SU-DHL-6 (cell line): Measurements from ENCODE around the gene DENND5B.

ENCODE experiments used
- H2AFZ ChIP-seq: fragments of 200-600 bp; sonication (generic); 2 replicates; pipeline ENCODE4 v1.6.1; 2014; ENCODE audit warnings: low read depth, mild to moderate bottlenecking, moderate library complexity, mixed read lengths, antibody characterized with exemption, low read length; ENCODE audit not compliant: severe bottlenecking
- H3F3A ChIP-seq: fragments of 200-600 bp; shearing (Covaris generic); 2 replicates; pipeline ENCODE4 v1.6.0; 2016; ENCODE audit warnings: antibody characterized with exemption, mild to moderate bottlenecking; ENCODE audit not compliant: insufficient read depth
- H3K27ac ChIP-seq: fragments of 200-600 bp; sonication (generic); 2 replicates; pipeline ENCODE4 v1.5.1; 2016; ENCODE audit warnings: low read depth, mild to moderate bottlenecking, low read length, moderate library complexity, mixed read lengths
- H3K27me3 ChIP-seq: fragments of 200-600 bp; sonication (generic), shearing (Covaris generic); 2 replicates; pipeline ENCODE4 v1.6.0; 2014; ENCODE audit warnings: mild to moderate bottlenecking, low read length
- H3K36me3 ChIP-seq: fragments of 200-600 bp; sonication (generic); 2 replicates; pipeline ENCODE4 v1.6.1; 2014; ENCODE audit warnings: mild to moderate bottlenecking, low read length, mixed read lengths
- H3K4me2 ChIP-seq: fragments of 300-600, 200-600 bp; shearing (Covaris generic), sonication (generic); 2 replicates; pipeline ENCODE4 v1.6.0; 2014; ENCODE audit warnings: low read length, low read depth, mild to moderate bottlenecking; ENCODE audit not compliant: poor library complexity, severe bottlenecking
- H3K4me3 ChIP-seq: fragments of 200-600 bp; sonication (generic); 2 replicates; pipeline ENCODE4 v1.5.1; 2014; ENCODE audit warnings: antibody characterized with exemption, low read length, mild to moderate bottlenecking, mixed read lengths; ENCODE audit not compliant: insufficient read depth, poor library complexity, severe bottlenecking
- H3K79me2 ChIP-seq: fragments of 200-600 bp; sonication (generic); 2 replicates; pipeline ENCODE4 v1.6.1; 2014; ENCODE audit warnings: mild to moderate bottlenecking, low read length, moderate library complexity; ENCODE audit not compliant: insufficient read depth
- H3K9ac ChIP-seq: fragments of 200-600 bp; sonication (generic); 2 replicates; pipeline ENCODE4 v1.7.0; 2014; ENCODE audit warnings: mild to moderate bottlenecking, low read length
- H3K9me2 ChIP-seq: fragments of 200-600 bp; sonication (generic); replicated peaks from 2 replicates; pipeline ENCODE4 v1.6.1; 2014; ENCODE audit warnings: low read length; ENCODE audit not compliant: insufficient read depth
- H3K9me3 ChIP-seq: fragments of 200-600 bp; sonication (generic); 2 replicates; pipeline ENCODE4 v1.6.1; 2014; ENCODE audit warnings: low read length, mixed read lengths; ENCODE audit not compliant: insufficient read depth
- H4K20me1 ChIP-seq: fragments of 200-600 bp; sonication (generic); 2 replicates; pipeline ENCODE4 v1.6.1; 2014; ENCODE audit warnings: low read depth, mild to moderate bottlenecking, antibody characterized with exemption, low read length, moderate library complexity, mixed read lengths
- CTCF ChIP-seq: fragments of 200-600 bp; sonication (generic); IDR thresholded peaks from one replicate; pipeline ENCODE4 v1.5.1; 2017; ENCODE audit warnings: antibody characterized with exemption, mild to moderate bottlenecking, low read length, moderate library complexity; ENCODE audit not compliant: insufficient read depth, poor library complexity, severe bottlenecking
- EZH2phosphoT487 ChIP-seq: fragments of 200-600 bp; sonication (generic), shearing (Covaris generic); conservative IDR thresholded peaks from 2 replicates; pipeline ENCODE4 v1.6.1; 2018; ENCODE audit warnings: mild to moderate bottlenecking, antibody characterized with exemption, low read length, moderate library complexity, mixed read lengths

DENND5B gene

DNA sequence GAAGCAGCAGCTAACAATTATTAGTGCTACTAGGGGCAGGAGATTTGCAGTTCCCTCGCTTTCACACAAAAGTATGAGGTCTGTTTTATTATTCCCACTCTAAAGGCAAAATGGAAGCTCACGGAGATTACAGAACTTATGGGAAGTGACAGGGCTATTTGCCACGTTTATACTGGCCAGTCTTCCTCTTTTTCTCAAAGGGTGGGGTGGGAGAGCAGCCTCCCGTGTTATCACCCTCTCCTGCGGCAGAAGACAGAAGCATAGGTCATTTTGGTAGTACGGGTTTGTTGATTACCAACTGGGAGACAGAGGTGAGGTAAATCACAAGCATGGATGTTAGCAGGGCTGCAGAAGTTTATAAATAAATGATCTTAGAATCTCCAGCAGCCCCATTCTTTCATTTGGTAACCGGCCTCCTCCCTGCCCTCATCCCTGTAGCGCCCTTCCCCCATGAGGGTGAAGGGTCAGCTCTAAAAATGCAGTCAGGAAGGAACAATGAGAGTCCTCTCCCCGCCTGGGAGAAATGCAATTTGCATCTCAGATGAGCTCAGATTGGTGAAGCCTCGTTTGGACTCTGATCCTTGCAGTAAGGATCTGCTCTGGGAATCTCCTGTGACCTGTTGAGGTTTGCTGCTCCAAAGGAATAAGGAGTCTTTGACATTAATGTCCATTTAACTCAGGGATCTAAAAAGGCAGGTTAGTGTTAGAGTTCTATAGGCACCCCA lies 220.2 kb downstream of the DENND5B start:
- no peaks in the 10 kb centered on the region for H3K27me3 ChIP-seq
- no peak overlapping the region for H3K4me3 ChIP-seq
- H3K9me3 ChIP-seq, result no peaks in the 10 kb centered on the region
- no peak for TF ChIP-seq CTCF
- no peak for TF ChIP-seq EZH2phosphoT487
- no peaks in the 10 kb centered on the region for H3F3A ChIP-seq
- H3K79me2 ChIP-seq, result no peaks in the 10 kb centered on the region
- H3K9ac ChIP-seq, result no peak overlapping the region
- H4K20me1 ChIP-seq, result no peaks in the 10 kb centered on the region
- no peak overlapping the region for H3K27ac ChIP-seq
- no peak overlapping the region for H2AFZ ChIP-seq
- no peaks in the 10 kb centered on the region for H3K9me2 ChIP-seq
- no peaks in the 10 kb centered on the region for H3K36me3 ChIP-seq
- no peak overlapping the region for H3K4me2 ChIP-seq

GRCh38 chr12:31369712-31370521 lies 221.0 kb downstream of the DENND5B start:
- no peaks in the 10 kb centered on the region for H4K20me1 ChIP-seq
- H3K36me3 ChIP-seq, result no peaks in the 10 kb centered on the region
- no peak overlapping the region for H2AFZ ChIP-seq
- TF ChIP-seq CTCF (no peak), EZH2phosphoT487 (no peak)
- H3K79me2 ChIP-seq, result no peaks in the 10 kb centered on the region
- no peaks in the 10 kb centered on the region for H3K27me3 ChIP-seq
- no peaks in the 10 kb centered on the region for H3F3A ChIP-seq
- H3K9me3 ChIP-seq, result no peaks in the 10 kb centered on the region
- no peak overlapping the region for H3K9ac ChIP-seq
- no peak overlapping the region for H3K4me2 ChIP-seq
- no peak overlapping the region for H3K4me3 ChIP-seq
- no peaks in the 10 kb centered on the region for H3K9me2 ChIP-seq
- H3K27ac ChIP-seq, result no peak overlapping the region

DNA sequence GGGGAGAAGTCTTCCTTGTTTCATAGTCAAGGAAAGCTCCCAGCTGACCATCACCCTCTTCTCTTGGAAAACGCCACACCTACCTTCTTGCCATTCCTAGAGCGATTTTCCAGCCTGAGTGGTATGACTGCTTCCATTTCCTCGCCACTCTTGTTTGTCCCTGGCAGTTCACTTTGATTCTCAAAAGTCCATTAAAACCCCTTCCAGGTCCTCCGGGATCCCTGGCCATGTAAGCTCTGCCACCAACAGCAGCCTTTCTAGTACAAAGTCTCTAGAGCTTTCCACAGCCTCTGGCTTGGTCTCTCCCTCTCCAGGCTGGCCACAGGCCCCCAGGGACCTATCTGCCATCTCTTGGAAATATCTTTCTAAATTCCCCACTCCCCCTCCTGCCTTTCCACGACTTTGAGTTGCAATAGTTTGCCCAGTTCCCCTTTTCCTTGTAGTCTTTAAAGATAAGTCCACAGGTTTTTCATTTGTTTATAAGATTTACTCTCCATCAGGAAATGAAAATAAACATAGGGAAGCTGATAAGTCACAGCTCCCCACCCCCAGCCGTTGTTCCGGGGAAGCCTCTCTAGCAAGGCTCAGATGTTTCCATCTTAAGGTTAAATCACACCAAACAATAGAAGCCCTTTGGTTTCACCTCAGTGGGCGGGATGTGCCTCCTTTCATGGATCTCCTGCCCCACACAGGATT lies 222.1 kb downstream of the DENND5B start:
- no peak overlapping the region for H3K9ac ChIP-seq
- H3K27ac ChIP-seq, result no peak overlapping the region
- H3K9me2 ChIP-seq, result no peaks in the 10 kb centered on the region
- H3K9me3 ChIP-seq, result no peaks in the 10 kb centered on the region
- no peaks in the 10 kb centered on the region for H3K36me3 ChIP-seq
- H4K20me1 ChIP-seq, result no peaks in the 10 kb centered on the region
- no peak overlapping the region for H3K4me2 ChIP-seq
- H2AFZ ChIP-seq, result no peak overlapping the region
- no peaks in the 10 kb centered on the region for H3K79me2 ChIP-seq
- TF ChIP-seq EZH2phosphoT487 (no peak), CTCF (no peak)
- H3K27me3 ChIP-seq, result no peaks in the 10 kb centered on the region
- H3K4me3 ChIP-seq, result no peak overlapping the region
- no peaks in the 10 kb centered on the region for H3F3A ChIP-seq
